HG02884 (cell line): Measurements from ENCODE around the gene USP15.
"Not testable (repeated sequence)": the region's sequence is repeated elsewhere in the genome, so short reads cannot be mapped to it uniquely, and the experiment has no call there.

Source experiments
- ATAC-seq: cut with Tn5 transposase; IDR thresholded peaks from one replicate; pipeline ENCODE4 v1.9.1; 2021; ENCODE audit warnings: mild to moderate bottlenecking, moderate library complexity; ENCODE audit not compliant: unreplicated experiment

Gene USP15

DNA sequence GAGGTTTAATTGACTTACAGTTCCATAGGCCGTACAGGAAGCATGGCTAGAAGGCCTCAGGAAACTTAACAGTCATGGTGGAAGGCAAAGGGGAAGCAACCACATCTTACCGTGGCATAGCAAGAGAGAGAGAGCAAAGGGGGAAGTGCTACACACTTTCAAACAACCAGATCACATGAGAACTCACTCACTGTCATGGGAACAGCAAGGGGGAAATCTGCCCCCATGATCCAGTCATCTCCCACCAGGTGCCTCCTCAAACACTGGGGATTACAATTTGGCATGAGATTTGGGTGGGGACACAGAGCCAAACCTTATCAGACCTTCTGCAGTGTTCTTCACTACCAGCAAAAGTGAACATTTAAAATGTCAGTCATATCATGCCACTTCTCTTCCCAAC lies 58.9 kb downstream of the USP15 start:
- ATAC-seq: no peak

- ATAC-seq: no peak
Observed at GRCh38 chr12:62320054-62320453, 59.9 kb downstream of the USP15 start.

DNA sequence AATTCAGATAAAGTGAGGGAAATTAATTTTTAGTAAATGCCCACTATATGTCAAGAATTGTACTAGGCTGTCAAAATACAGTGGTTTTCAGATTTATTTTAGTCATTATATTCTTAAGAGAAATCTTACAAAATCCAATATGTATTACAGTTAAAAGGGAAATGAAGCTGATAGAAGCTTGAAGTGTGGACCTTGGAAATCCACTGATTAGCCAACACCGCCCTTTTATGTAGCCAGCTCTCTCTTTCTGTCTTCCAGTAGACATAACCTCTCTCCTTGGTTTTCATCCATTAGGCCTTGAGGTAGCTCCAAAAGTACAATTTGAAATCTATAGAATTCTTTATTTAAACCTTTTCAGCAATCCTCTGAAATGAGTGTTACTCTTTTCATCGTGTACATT lies 63.2 kb downstream of the USP15 start:
- ATAC-seq: no peak

DNA sequence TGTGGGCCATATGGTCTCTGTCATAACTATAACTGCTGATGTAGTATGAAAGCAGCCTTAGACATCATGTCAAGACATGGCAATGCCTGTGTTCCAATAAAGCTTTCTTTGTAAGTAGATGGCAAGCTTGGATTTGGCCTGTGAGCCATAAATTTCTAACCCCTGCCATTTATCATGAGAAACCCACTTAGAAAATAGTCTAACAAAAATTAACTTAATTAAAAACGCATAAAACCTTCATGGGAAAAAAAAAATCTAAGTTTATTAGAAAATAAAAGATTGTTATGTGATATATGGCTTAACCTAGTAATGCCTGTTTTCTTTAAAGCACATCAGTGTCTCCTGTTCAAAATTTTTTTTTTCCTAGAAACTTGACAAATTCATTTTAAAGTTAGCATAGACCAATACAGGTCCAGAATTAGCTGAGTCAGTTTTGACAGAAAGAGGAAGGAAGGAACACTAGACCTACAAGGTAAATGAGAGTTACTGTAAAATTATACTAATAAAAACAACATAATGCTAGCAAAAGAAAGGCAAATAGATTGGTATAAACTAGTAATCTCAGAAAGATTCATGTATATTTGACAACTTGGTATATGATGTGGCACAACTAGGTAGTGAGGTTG lies 68.2 kb downstream of the USP15 start:
- ATAC-seq: no peak

DNA sequence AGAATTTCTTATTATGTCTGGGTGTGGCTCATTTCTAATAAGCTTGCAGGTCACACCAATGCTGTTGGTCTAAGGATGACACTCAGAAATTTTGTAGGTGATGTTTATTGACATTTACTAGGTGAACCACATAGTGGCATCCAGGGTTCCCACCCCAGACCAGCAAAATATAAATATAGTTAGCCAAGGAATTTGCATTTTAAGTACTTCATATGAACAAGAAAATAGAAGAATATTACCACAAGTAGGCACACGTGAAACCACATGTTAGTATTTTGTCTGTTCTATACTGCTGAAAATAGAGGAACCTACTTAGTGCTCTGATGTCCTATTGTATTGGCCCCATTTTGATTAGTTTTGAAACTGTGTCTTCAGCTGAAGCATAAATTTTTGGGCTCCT lies 71.1 kb downstream of the USP15 start:
- ATAC-seq: peak; percentile 60

GRCh38 chr12:62332598-62332997 lies 72.4 kb downstream of the USP15 start:
- ATAC-seq: no peak

- ATAC-seq: no peak
Observed at GRCh38 chr12:62335057-62335456, 74.9 kb downstream of the USP15 start.

DNA sequence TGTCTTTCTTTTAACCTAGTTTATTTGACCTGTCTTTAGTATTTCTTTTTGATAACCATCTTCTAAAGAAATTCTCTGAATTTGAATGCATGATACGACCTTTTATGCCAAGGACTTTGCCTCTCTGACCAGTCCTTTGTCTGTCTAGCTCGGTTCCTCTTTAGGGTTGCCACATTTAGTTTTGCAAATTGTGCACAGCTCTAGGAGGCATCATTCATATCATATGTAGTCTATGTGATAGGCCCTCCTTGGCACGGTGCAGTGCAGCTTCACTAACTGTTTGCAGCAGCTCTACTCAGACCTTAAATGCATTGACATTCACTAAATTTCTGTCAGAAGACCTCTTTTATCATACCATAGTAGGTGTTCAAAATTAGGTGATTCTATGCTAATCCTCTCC lies 75.6 kb downstream of the USP15 start:
- no peak for ATAC-seq

DNA sequence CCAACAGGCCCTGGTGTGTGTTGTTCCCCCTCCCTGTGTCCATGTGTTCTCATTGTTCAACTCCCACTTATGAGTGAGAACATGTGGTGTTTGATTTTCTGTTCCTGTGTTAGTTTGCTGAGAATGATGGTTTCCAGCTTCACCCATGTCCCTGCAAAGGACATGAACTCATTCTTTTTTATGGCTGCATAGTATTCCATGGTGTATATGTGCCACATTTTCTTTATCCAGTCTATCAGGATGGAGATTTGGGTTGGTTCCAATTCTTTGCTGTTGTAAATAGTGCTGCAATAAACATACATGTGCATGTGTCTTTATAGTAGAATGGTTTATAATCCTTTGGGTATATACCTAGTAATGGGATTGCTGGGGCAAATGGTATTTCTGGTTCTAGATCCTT lies 77.4 kb downstream of the USP15 start:
- ATAC-seq: not testable (repeated sequence)

DNA sequence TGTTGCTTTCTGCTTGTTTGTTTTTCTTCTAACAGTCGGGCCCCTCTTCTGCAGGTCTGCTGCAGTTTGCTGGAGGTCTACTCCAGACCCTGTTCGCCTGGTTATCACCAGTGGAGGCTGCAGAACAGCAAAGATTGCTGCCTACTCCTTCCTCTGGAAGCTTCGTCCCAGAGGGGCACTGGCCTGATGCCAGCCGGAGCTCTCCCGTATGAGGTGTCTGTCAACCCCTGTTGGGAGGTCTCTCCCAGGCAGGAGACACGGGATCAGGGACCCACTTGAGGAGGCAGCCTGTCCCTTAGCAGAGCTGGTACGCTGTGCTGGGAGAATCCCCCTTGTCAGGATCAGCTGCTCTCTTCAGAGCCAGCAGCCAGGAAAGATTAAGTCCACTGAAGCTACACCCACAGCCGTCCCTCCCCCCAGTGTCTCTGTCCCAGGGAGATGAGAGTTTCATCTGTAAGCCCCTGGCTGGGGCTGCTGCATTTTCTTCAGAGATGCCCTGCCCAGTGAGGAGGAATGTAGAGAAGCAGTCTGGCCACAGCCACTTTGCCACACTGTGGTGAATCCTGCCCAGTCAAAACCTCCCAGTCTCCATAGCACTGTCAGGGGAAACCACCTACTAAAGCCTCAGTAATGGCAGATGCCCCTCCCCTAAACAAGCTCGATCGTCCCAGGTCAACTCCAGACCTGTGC lies 82.6 kb downstream of the USP15 start:
- ATAC-seq: not testable (repeated sequence)

GRCh38 chr12:62343304-62344120 lies 83.3 kb downstream of the USP15 start:
- not testable (repeated sequence) for ATAC-seq

DNA sequence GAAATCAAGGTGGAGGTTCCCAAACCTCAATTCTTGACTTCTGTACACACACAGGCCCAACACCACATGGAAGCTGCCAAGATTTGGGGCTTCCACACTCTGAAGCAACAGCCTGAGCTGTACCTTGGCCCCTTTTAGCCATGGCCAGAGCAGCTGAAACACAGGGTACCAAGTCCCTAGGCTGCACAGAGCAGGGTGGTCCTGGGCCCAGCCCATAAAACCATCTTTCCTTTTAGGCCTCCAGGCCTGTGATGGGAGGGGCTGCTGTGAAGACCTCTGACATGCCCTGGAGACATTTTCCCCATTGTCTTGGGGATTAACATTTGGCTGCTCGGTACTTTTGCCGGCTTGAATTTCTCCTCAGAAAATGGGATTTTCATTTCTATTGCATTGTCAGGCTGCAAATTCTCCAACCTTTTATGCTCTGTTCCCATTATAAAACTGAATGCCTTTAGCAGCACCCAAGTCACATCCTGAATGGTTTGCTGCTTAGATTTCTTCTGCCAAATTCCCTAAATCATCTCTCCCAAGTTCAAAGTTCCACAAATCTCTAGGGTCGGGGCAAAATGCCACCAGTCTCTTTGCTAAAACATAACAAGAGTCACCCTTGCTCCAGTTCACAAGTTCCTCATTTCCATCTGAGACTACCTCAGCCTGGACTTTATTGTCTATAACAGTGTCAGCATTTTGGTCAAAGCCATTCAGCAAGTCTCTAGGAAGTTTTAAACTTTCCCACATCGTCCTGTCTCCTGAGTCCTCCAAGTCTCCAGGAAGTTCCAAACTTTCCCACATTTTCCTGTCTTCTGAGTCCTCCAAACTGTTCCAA lies 84.7 kb downstream of the USP15 start:
- ATAC-seq: not testable (repeated sequence)

- ATAC-seq: no peak
Observed at GRCh38 chr12:62345667-62346066, 85.5 kb downstream of the USP15 start.

DNA sequence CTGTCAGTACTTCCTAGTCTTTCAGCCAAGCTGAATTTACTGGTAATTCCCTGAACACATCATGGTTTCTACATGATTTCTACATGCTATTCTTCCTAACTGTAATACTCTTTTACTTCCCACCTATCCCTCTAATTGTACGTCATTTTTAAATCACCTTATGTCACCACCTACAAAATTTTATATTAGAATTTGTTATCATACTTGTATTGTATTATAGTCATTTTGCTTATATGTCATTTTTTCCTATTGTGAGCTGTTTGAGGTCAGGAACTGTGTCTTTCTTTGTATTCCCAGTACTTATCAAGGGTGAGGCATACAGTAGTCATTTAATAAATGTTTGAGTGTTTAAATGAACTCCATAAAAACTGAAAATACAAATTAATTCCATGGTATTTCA lies 86.6 kb downstream of the USP15 start:
- ATAC-seq: no peak

GRCh38 chr12:62347922-62348650 lies 87.9 kb downstream of the USP15 start:
- no peak for ATAC-seq

DNA sequence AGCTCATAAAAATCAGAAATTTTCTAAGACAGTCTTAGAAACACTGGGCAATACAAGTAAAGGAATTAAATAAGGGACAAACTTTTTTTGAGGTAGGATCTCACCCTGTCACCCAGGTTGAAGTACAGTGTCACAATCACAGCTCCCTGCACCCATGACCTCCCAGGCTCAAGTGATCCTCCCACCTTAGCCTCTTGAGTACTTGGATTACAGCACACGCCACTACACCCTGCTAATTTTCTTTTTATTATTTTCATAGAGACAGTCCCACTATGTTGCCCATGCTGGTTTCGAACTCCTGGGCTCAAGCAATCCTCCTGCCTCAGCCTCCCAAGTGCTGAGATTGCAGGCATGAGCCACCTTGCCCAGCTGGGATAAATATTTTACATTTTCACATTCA lies 90.3 kb downstream of the USP15 start:
- no peak for ATAC-seq

GRCh38 chr12:62351326-62351725 lies 91.1 kb downstream of the USP15 start:
- no peak for ATAC-seq

DNA sequence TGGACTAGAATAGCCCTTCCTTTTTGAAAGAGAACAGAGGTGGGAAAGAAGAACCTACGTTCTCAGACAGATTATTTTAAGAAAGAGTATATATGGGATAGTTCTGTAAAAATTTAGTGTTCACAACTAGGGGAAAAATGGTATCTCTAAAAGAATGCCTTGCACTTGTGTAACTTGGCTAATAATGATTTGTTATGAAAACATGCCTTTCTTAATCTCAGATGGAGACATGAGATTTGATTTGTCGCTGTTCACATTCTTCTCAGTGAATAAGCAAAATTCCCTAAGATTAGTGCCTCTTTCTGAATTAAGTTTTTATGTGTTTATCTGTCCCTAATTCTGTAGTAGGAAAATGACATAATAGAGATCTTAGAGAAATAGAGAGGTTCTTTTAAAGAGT lies 100.8 kb downstream of the USP15 start:
- ATAC-seq: no peak

GRCh38 chr12:62363506-62363905 lies 103.3 kb downstream of the USP15 start:
- ATAC-seq: no peak

GRCh38 chr12:62364697-62365096 lies 104.5 kb downstream of the USP15 start:
- not testable (repeated sequence) for ATAC-seq
